HG02884 (cell line): ENCODE results near the gene NF2.

Experiments used
- ATAC-seq: cut with Tn5 transposase; IDR thresholded peaks from one replicate; pipeline ENCODE4 v1.9.1; 2021; ENCODE audit warnings: mild to moderate bottlenecking, moderate library complexity; ENCODE audit not compliant: unreplicated experiment

NF2 gene

GRCh38 chr22:29738118-29738815, 134.8 kb downstream of the NF2 start:
- no peak for ATAC-seq

GRCh38 chr22:29739346-29739875, 136.0 kb downstream of the NF2 start:
- no peak for ATAC-seq

- ATAC-seq, result no peak
These were observed 136.8 kb downstream of the NF2 start for GRCh38 chr22:29740216-29740615.

GRCh38 chr22:29741926-29742325, 138.5 kb downstream of the NF2 start:
- no peak for ATAC-seq

- ATAC-seq, result no peak
These were observed 138.9 kb downstream of the NF2 start for GRCh38 chr22:29742326-29742725.

- ATAC-seq, result no peak
These were observed 141.5 kb downstream of the NF2 start for GRCh38 chr22:29744902-29745301.

GRCh38 chr22:29747832-29748231, 144.4 kb downstream of the NF2 start:
- no peak for ATAC-seq
